ENCODE data around the gene AK5.

Gene AK5

GRCh38 chr1:77263708-77264107, 18.1 kb upstream of the AK5 start:
- Histone ChIP-seq H3K36me3 (ENCODE audit: low read depth) (no peaks in the 10 kb centered on the region), H3K27ac (ENCODE audit: poor library complexity, severe bottlenecking) (no peak overlapping the region), H3K4me1 (ENCODE audit: insufficient read depth, poor library complexity, severe bottlenecking) (no peaks in the 10 kb centered on the region), H3K27me3 (ENCODE audit: insufficient read depth, poor library complexity, severe bottlenecking) (no peaks in the 10 kb centered on the region), H3K4me3 (ENCODE audit: severe bottlenecking) (no peak overlapping the region), H3K9me3 (ENCODE audit: severe bottlenecking) (no peaks in the 10 kb centered on the region)
- ATAC-seq (ENCODE audit: low read depth) (no peak), DNase-seq (ENCODE audit: low spot score) (no peak)
- no peak for TF ChIP-seq CTCF (IDR thresholded peaks at IDR 0.05; ENCODE audit: poor library complexity, severe bottlenecking)

GRCh38 chr1:77265180-77265579, 16.6 kb upstream of the AK5 start:
- ATAC-seq (ENCODE audit: low read depth) (no peak), DNase-seq (ENCODE audit: low spot score) (no peak)
- H3K36me3 ChIP-seq (ENCODE audit: low read depth) = no peaks in the 10 kb centered on the region
- no peak overlapping the region for H3K4me3 ChIP-seq (ENCODE audit: severe bottlenecking)
- H3K27me3 ChIP-seq (ENCODE audit: insufficient read depth, poor library complexity, severe bottlenecking) = no peaks in the 10 kb centered on the region
- no peak for TF ChIP-seq CTCF (IDR thresholded peaks at IDR 0.05; ENCODE audit: poor library complexity, severe bottlenecking)
- H3K27ac ChIP-seq (ENCODE audit: poor library complexity, severe bottlenecking) = no peak overlapping the region
- H3K9me3 ChIP-seq (ENCODE audit: severe bottlenecking) = no peaks in the 10 kb centered on the region
- H3K4me1 ChIP-seq (ENCODE audit: insufficient read depth, poor library complexity, severe bottlenecking) = no peaks in the 10 kb centered on the region

- DNase-seq (ENCODE audit: low spot score) = no peak
- Histone ChIP-seq H3K36me3 (ENCODE audit: low read depth) (no peaks in the 10 kb centered on the region), H3K27ac (ENCODE audit: poor library complexity, severe bottlenecking) (no peak overlapping the region), H3K4me1 (ENCODE audit: insufficient read depth, poor library complexity, severe bottlenecking) (no peaks in the 10 kb centered on the region), H3K27me3 (ENCODE audit: insufficient read depth, poor library complexity, severe bottlenecking) (no peaks in the 10 kb centered on the region), H3K4me3 (ENCODE audit: severe bottlenecking) (no peak overlapping the region), H3K9me3 (ENCODE audit: severe bottlenecking) (no peaks in the 10 kb centered on the region)
- no peak for ATAC-seq (ENCODE audit: low read depth)
- no peak for TF ChIP-seq CTCF (IDR thresholded peaks at IDR 0.05; ENCODE audit: poor library complexity, severe bottlenecking)
Measured at GRCh38 chr1:77267035-77267434, 14.8 kb upstream of the AK5 start.

- DNase-seq (ENCODE audit: low spot score) = no peak
Measured at GRCh38 chr1:77271852-77272580, 9.8 kb upstream of the AK5 start.

More at GRCh38 chr1:77271852-77272580, 9.8 kb upstream of the AK5 start:
- no peak overlapping the region for H3K27ac ChIP-seq (ENCODE audit: poor library complexity, severe bottlenecking)
- no peaks in the 10 kb centered on the region for H3K4me1 ChIP-seq (ENCODE audit: insufficient read depth, poor library complexity, severe bottlenecking)
- no peaks in the 10 kb centered on the region for H3K9me3 ChIP-seq (ENCODE audit: severe bottlenecking)
- H3K27me3 ChIP-seq (ENCODE audit: insufficient read depth, poor library complexity, severe bottlenecking) = peaks cover 4% of the 10 kb centered on the region
- no peak for TF ChIP-seq CTCF (IDR thresholded peaks at IDR 0.05; ENCODE audit: poor library complexity, severe bottlenecking)
- no peaks in the 10 kb centered on the region for H3K36me3 ChIP-seq (ENCODE audit: low read depth)
- no peak overlapping the region for H3K4me3 ChIP-seq (ENCODE audit: severe bottlenecking)
- ATAC-seq (ENCODE audit: low read depth) = no peak

All from RWPE2 (cell line).